Activated gamma-delta T cell (primary cell): Measurements from ENCODE around the gene UBE2I.

Experiments used
- DNase-seq: peaks from one replicate; lab custom pipeline; 2025; lab: John Stamatoyannopoulos, UW

UBE2I gene

DNA sequence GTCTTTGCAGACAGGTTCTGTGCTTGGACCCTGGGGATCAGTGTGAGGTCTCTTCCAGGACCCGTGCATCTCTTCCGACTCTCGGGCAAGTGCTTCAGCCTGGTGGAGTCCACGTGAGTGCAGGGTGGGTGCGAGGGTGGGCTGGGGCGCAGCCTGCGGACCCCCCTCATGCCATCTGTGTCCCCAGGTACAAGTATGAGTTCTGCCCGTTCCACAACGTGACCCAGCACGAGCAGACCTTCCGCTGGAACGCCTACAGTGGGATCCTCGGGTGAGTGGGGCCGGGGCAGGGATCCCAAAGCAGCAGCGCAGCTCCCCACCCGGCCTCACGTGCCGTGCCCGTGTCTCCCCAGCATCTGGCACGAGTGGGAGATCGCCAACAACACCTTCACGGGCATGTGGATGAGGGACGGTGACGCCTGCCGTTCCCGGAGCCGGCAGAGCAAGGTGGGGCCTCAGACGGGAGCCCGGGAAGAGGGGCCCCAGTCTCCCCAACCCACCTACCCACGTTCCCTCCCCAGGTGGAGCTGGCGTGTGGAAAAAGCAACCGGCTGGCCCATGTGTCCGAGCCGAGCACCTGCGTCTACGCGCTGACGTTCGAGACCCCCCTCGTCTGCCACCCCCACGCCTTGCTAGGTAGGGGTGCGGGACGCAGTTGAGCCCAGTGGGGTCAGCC is 52.4 kb downstream of the UBE2I start:
- no peak for DNase-seq

DNA sequence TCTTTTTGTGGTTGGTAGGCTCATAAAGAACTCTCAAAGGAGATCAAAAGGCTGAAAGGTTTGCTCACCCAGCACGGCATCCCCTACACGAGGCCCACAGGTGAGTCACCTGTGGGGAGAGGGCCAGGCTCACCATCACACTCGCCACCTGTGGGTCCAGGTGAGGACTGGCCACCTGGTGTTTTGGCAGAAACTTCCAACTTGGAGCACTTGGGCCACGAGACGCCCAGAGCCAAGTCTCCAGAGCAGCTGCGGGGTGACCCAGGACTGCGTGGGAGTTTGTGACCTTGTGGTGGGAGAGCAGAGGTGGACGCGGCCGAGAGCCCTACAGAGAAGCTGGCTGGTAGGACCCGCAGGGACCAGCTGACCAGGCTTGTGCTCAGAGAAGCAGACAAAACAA is 53.4 kb downstream of the UBE2I start:
- no peak for DNase-seq

DNA sequence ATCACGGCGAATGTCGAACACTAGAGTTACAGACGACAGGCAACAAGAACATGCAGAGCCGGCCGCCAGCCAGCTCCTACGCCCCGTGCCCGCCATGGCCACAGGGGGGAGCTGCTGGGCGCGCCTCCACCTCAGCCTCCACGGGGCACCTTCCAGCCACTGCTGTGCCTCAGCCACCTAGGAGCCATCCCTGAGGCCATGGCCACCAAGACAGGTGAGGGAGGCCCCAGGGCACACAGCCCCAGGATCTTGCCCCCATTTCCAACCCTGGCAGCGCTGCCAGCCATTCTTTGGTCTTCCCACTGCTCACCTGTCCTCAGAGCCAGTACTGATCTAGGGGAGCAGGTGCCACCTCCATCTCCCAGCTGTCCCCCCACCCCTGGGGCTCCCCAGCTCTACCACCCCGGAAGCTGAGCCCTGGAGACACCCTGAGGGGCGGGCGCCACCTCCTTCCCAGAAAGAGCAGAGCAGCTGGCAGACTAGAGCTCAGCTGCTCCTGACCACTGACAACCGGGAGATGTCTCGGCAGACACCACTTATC is 54.1 kb downstream of the UBE2I start:
- no peak for DNase-seq

DNA sequence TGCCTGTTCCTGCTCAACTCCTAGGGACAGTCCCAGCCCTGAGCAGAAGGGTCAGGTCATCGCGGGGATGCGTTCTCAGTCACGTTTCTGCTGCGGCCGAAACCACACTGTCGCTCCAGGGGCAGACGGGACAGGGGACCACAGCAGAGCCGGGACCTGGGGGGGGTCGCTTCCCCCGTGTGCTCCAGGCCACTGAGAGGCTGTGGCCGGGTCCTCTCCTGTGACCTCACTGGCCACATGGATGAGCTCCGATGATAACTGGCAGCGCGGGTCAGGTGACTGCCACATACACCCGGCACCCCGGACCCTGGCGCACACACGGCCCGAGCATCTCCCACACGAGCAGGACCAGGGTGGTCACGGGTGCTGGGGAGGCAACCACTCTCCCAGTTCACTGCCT is 55.1 kb downstream of the UBE2I start:
- DNase-seq: no peak

DNA sequence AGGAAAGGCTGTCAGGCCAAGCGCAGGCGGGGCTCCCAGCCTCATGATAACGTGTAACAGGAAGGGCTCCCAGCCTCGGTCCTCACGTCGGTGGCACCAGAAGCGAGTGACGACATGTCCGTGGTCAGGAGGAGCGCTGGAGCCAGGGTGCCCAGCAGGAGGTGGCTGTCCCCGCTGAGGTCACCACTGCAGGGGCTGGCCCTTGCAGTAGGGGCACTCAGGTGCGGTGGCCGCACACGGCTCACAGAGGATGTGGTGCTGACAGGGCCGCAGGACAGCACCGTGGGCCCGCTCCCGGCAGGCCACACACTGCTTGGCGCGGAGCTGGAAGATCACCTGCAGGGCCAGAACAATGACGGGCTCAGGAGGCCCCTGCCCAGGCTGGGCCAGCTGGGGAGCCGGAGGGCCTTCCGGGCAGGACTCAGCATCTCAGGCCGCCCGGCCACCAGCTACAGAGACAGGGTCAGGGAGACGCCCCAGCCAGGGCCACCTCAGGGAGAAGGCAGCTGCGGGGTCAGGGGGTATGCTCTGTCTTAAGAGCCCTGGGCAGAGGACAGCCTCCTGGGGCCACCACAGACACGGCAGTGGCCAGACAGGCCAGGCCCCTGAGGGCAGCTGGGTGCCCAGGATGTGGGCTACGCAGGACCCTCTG is 56.8 kb downstream of the UBE2I start:
- no peak for DNase-seq

DNA sequence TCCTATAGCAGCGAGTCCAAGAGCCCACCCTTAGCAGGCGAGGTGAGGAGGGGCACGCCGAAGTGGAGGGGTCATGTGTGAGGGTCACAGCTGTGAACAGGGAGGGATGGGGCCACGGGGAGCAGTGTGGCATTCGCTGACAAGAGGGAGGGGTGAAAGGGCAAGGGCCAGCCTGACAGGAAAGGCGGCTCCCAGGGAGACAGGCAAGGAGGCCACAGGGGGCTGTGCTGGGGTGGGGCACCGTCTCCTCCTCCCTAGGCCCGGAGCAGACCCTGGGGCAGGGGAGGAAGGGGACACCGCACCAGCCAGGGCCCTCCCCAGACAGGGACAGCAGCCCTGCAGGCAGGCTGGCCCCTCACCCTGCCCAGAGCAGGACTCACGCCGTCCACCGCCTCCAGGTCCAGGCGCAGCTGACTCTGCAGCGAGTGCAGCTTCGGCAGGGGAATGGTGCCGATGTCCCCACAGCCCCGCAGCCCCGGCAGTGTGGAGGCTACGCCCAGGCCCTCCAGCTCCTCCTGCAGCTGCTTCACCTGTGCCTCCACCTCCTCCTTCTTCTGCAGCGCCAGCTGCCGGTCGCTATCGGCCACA is 57.4 kb downstream of the UBE2I start:
- no peak for DNase-seq

DNA sequence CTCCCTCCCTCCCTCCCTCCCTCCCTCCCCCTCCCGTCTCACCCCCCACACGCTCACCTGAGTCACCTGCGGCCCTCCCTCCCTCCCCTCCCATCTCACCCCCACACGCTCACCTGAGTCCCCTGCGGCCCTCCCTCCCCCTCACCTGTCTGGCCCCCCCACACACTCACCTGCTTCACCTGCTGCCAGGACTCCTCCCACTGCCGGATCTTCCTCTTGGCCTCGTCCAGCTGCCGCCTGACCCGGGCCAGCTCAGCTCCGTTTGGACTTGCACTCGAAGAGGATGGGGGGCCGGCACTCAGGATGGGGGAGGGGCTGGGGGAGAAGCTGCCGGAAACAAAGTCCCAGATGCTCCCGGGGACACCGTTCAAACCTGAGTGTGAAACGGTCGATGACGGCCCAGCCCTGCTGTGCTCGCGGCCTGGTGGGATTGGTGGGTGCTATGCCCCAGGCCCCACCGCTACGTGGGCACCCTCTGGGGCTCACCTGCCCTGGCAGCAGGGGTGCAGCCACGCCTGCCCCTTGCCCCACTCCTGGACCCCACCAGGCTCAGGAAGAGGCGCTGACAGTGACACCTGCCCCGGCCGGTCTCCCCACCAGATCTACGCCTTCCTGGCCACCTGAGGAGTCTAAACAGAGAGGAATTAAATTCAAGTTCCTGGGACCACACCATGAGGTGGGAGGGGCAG is 58.2 kb downstream of the UBE2I start:
- no peak for DNase-seq

DNA sequence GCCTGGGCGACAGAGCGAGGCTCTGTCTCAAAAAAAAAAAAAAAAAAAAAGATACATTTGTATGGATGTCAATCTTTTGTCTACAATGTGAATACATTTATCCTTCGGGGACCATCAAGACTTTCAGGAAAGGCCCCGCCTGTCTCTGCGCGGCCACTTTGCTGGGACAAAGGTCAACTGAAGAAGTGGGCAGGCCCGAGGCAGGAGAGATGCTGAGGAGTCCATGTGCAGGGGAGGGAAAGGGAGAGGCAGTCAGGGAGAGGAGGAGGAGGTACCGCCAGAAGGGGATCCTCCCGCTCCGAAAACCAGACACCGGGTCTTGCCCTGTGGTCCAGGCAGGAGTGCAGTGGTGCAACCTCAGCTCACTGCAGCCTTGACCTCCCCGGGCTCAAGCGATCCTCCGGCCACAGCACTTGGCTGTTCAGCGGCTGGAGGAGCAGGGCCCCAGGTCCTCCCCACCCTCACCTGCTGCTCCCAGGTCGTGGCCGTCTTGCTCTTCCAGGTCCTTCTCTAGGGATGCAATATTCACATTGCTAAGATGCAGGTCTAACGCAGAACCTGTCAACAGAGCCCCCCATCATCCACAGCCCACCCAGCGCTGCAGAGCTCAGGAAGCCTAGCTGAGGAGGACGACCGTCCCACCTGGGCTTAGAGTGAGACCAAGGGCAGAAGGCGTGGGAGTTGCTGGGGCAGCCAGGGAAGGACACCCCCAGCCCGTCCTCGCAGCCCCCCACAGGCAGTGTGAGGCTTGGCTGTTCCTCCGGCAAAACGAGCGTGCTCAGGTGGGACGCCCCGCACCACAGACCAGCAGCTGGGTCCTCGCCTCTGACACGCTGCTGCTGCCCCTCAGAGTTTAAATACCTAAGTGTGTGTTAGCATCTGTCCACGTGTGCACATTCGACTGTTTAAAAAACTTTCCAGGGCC is 61.9 kb downstream of the UBE2I start:
- DNase-seq: no peak

DNA sequence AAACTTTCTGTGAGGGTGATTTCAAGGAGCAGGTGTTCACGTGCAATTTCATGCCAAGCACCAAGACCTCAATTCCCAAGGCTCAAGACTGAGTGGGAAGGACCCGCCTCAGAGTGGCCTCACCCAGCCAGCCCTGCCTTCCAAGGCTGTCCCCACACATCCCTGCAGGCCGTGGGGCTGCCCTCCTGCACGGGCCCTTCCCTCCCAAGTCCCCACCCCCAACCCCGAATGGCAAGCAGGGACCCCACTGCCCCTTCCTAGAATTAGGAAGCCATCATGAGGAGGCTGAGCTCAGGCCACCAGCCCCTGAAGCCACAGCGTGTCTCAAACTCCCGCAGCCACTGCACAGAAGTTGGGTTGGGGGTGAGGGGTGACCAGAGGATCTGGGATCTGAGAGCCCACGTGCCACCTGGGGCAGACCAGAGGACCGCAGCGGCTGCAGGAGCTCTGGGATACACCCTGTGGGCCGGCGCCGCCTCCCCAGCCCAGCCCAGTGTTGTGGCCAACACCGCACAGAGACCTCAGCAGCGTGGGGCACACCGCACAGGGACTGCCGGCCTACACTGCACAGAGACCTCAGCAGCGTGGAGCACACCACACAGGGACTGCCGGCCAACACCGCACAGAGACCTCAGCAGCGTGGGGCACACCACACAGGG is 63.0 kb downstream of the UBE2I start:
- no peak for DNase-seq

DNA sequence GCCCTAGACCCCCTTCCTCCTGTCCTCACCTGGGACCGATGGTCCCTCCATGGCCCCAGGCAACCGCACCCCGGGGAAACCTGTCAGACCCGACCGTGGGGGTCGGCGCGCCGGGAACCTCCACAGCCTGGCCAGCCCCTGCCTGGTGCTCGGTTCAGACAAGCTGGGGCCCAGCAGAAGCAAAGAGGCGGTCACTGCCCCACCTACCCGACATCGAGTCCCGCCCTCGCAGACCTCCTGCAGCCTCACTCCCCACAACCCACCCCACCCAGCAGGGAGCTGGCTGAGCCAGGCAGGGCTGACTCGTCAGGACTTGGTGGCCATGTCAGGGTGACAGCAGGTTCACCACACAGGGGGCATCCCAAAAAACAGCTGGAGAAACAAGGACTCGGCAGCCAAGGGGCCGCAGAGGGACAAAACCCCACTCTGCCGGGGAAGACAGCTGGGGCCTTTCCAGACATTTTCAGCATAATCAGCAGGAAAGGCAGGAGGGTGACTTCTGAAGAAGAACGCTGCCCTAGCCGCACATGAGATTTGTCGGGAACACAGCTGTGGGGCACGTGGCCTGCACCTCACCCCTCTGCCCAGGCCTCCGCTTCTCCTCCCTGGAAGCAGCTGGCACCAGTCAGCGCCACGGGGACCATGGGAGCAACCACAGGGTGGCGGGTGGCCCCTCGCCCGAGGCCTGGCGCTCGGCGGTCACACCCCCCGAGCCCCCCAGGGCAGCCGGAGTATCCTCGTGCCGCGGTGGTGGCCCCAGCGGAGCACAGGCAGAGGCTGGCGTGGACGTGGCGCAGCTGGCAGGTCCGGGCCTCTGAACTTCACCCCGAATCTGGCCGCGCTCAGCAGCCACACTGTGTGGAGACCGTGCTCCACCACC is 65.2 kb downstream of the UBE2I start:
- no peak for DNase-seq

DNA sequence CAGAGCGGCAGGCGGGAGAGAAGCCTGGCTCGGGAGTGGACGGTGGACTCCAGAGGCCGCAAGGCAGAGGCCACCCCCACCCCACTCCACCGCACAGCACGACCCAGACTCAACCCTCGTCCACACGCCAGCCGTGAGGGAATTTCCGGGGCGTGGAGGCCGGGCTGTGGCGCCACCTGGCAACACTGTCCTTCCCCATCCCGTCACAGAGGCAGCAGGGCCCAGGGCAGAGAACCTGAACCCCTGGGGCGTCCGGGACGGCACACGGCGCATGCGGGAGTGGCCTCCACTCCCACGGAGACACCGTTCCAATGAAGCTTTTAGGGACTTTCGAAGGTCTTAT is 65.8 kb downstream of the UBE2I start:
- no peak for DNase-seq

DNA sequence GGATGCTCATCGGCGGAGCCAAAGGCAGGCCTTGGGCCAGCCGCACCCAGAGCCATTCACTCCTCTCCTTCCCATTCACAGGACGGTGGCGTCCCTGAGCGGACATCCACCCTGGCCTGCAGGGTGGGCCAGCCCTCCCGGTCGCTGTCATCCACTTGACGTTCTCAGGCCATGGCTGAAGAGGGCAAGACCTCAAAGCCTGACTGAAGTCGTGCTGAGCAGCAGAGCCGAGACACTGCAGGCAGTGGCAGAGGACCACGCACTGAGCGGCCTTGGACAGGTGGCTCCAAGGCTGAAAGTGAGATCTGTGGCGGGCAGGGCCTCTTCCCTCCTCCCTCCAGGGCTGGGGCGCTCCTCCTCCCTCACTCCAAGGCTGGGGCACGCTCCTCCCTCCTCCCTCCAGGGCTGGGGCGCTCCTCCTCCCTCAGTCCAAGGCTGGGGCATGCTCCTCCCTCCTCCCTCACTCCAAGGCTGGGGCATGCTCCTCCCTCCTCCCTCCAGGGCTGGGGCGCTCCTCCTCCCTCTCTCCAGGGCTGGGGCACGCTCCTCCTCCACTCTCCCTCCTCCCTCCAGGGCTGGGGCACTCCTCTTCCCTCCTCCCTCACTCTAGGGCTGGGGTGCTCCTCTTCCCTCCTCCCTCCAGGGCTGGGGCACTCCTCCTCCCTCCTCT is 66.4 kb downstream of the UBE2I start:
- no peak for DNase-seq
